GM21723 (cell line): ENCODE measurements around the gene CRIP2.
A peak's percentile ranks its signal among the peaks of the same experiment; 100 is the strongest.

Experiments used
- ATAC-seq: cut with Tn5 transposase; IDR thresholded peaks from one replicate; pipeline ENCODE4 v1.9.1; 2021; ENCODE audit warnings: mild to moderate bottlenecking, moderate library complexity; ENCODE audit not compliant: unreplicated experiment

CRIP2 gene

GRCh38 chr14:105486163-105486973, 11.7 kb downstream of the CRIP2 start, which contains the start of gene CRIP1:
CRIP1 (plus strand) TSS chr14:105486886; CDS start chr14:105487260, 374 bp downstream.
- ATAC-seq = no peak

- ATAC-seq = no peak
Measured at GRCh38 chr14:105486974-105487448, 12.4 kb downstream of the CRIP2 start.

- no peak for ATAC-seq
Measured at GRCh38 chr14:105487449-105487985, 12.9 kb downstream of the CRIP2 start.

GRCh38 chr14:105487986-105488777, 13.6 kb downstream of the CRIP2 start:
- ATAC-seq = no peak

- no peak for ATAC-seq
Measured at GRCh38 chr14:105488781-105489541, 14.3 kb downstream of the CRIP2 start.

- ATAC-seq = no peak
Measured at GRCh38 chr14:105489542-105490266, 15.1 kb downstream of the CRIP2 start.

- peak; percentile 3 for ATAC-seq
Measured at GRCh38 chr14:105490267-105490571, 15.6 kb downstream of the CRIP2 start.

- peak; percentile 69 for ATAC-seq
Measured at GRCh38 chr14:105490572-105491365, 16.1 kb downstream of the CRIP2 start, which contains the start of gene TEDC1. TEDC1 (plus strand) TSS chr14:105491246; CDS start chr14:105491376, 130 bp downstream.

GRCh38 chr14:105491366-105491973, 16.8 kb downstream of the CRIP2 start:
- ATAC-seq = no peak

- no peak for ATAC-seq
Measured at GRCh38 chr14:105492031-105492970, 17.7 kb downstream of the CRIP2 start.

- no peak for ATAC-seq
Measured at GRCh38 chr14:105492971-105493871, 18.6 kb downstream of the CRIP2 start.

GRCh38 chr14:105493921-105494605, 19.4 kb downstream of the CRIP2 start:
- ATAC-seq = no peak

GRCh38 chr14:105494606-105494929, 19.9 kb downstream of the CRIP2 start:
- ATAC-seq = no peak

GRCh38 chr14:105495101-105495989, 20.7 kb downstream of the CRIP2 start:
- ATAC-seq = no peak
